BLaER1 (cell line): ENCODE data around the gene CFAP53.
A peak's percentile ranks its signal among the peaks of the same experiment; 100 is the strongest.
"Not testable (repeated sequence)": the region's sequence is repeated elsewhere in the genome, so short reads cannot be mapped to it uniquely, and the experiment has no call there.

ENCODE experiments used
- H3K27ac ChIP-seq: shearing (Covaris generic); formaldehyde crosslinking; 2 replicates; pipeline ENCODE4 v1.8.1; 2022
- H3K27me3 ChIP-seq: shearing (Covaris generic); formaldehyde crosslinking; 2 replicates; pipeline ENCODE4 v1.8.1; 2022
- H3K36me3 ChIP-seq: shearing (Covaris generic); formaldehyde crosslinking; 2 replicates; pipeline ENCODE4 v1.8.1; 2022
- H3K4me1 ChIP-seq: shearing (Covaris generic); formaldehyde crosslinking; 2 replicates; pipeline ENCODE4 v1.8.1; 2022
- H3K4me2 ChIP-seq: shearing (Covaris generic); formaldehyde crosslinking; 2 replicates; pipeline ENCODE4 v1.8.1; 2022
- H3K4me3 ChIP-seq: shearing (Covaris generic); formaldehyde crosslinking; 2 replicates; pipeline ENCODE4 v1.8.1; 2022
- H3K9ac ChIP-seq: shearing (Covaris generic); formaldehyde crosslinking; 2 replicates; pipeline ENCODE4 v1.8.1; 2022
- H3K9me3 ChIP-seq: shearing (Covaris generic); formaldehyde crosslinking; 2 replicates; pipeline ENCODE4 v1.8.1; 2022
- H4K20me1 ChIP-seq: shearing (Covaris generic); formaldehyde crosslinking; 2 replicates; pipeline ENCODE4 v1.8.1; 2022
- Cebpa-rat ChIP-seq: shearing (Covaris generic); IDR thresholded peaks from 2 replicates; pipeline ENCODE4 v1.8.1; 2022

CFAP53 gene

DNA sequence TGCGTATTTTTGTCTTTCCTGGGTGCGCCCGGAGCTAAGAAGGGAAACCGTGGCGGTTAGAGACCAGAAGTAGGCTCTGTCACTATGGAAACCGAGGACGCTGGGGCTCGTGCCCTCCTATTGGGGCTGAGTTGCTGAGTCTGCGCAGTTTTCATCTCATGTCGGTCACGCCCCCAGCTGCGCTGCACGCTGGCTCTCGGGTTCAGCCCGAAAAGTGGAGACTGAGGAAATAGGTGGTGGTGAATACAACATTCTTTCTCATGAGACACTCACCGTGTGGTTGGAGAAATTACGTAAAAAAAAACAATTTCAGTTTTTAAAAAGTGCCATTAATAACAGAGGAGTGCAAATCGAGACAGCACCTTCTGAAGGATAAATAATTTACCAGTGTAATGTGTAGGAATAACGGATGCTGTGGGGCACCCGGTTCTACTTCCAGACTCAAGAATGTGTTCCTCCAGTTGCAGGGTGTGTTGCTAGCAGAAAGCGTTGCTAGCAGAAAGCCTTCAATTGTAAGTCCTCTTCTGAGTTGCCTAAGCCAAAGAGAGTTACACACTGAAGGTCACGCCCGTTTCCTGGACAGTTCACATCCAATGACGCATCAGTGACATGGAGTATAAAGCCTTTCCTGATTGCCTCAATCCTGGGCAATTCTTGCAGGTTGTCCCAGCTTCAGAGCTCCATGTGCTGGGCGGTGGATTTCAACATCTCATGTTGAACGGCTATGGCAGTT lies 41.6 kb upstream of the CFAP53 start:
- Histone ChIP-seq H3K9me3 (peaks cover 22% of the 10 kb centered on the region), H4K20me1 (no peaks in the 10 kb centered on the region), H3K4me3 (peak overlapping the region; percentile 63), H3K4me1 (peaks cover 60% of the 10 kb centered on the region), H3K36me3 (no peaks in the 10 kb centered on the region), H3K4me2 (peak overlapping the region; percentile 86), H3K27me3 (no peaks in the 10 kb centered on the region), H3K9ac (peak overlapping the region; percentile 17; the same call in 1 of the 2 replicates), H3K27ac (no peak overlapping the region)
- no peak for TF ChIP-seq Cebpa-rat

DNA sequence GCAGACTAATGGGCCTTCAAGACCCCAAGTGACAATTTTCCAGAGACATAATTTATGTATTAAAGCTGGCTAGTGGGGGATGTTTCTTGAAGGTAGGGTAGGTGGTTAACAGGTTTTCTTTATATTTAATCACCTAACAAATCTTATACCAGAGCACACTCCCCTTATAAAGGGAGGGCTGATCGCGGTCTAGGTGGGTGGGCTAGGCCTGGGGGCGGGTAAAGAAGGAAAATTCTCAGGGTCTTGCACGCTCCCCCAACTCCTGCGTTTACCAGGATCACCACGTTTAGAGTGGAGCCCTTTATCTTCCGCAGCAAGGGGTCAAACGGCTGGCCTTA lies 41.1 kb upstream of the CFAP53 start:
- Histone ChIP-seq H3K27ac (peak overlapping the region; percentile 33; the same call in 1 of the 2 replicates), H3K9ac (peak overlapping the region; percentile 17; the same call in 1 of the 2 replicates), H3K9me3 (peaks cover 22% of the 10 kb centered on the region), H3K4me2 (peak overlapping the region; percentile 86), H3K36me3 (no peaks in the 10 kb centered on the region), H3K4me3 (peak overlapping the region; percentile 63), H3K27me3 (no peaks in the 10 kb centered on the region), H3K4me1 (peaks cover 54% of the 10 kb centered on the region), H4K20me1 (no peaks in the 10 kb centered on the region)
- TF ChIP-seq Cebpa-rat = no peak

DNA sequence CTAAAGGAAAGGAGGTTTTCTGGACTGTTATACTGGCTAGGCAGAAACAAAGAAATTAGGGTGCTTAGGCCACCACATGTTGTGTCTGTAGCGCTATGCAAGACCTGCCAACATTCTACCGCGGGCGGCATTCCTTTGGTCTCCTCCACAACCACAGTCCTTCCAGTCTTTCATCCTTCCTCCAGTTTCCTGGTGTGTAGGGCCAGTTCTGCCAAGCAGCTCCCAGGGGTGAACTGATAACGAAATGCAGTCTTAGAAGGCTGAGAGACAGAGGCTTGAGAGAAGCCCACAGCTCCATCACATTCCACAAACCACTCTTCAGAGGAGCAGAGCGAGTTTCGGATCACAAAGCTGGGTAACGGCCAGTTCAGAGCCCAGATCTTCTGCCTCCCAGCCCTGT lies 40.6 kb upstream of the CFAP53 start:
- Histone ChIP-seq H3K36me3 (no peaks in the 10 kb centered on the region), H3K9me3 (peaks cover 22% of the 10 kb centered on the region), H3K4me1 (peaks cover 52% of the 10 kb centered on the region), H3K27me3 (no peaks in the 10 kb centered on the region), H4K20me1 (no peaks in the 10 kb centered on the region), H3K9ac (no peak overlapping the region; the same call in 1 of the 2 replicates), H3K4me2 (peak overlapping the region; percentile 86), H3K4me3 (peak overlapping the region; percentile 63), H3K27ac (peak overlapping the region; percentile 33; the same call in 1 of the 2 replicates)
- TF ChIP-seq Cebpa-rat = no peak

DNA sequence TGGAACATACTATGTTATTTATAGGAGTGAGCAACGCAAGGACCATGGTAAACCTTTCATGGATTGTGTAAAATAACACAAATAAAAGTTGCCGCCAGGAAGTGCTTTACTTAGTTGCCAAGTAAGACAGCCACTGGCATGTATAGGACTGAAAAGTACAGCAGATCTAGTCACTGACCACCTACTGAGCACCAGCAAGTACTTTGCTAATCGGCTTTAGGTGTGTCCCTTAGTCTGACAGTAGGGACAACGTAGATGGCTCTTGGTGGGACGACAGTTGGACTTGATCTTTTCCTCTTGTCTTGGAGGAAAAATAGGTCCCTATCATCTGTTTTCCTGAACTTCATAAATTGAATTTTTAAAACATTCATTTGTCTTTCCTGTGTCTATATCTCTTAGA lies 34.8 kb upstream of the CFAP53 start:
- peaks cover 13% of the 10 kb centered on the region for H3K9me3 ChIP-seq
- H4K20me1 ChIP-seq = no peaks in the 10 kb centered on the region
- no peaks in the 10 kb centered on the region for H3K27me3 ChIP-seq
- H3K4me2 ChIP-seq = no peak overlapping the region
- no peak for TF ChIP-seq Cebpa-rat
- H3K4me3 ChIP-seq = no peak overlapping the region
- H3K4me1 ChIP-seq = peaks cover 19% of the 10 kb centered on the region
- H3K27ac ChIP-seq = no peak overlapping the region
- H3K36me3 ChIP-seq = no peaks in the 10 kb centered on the region
- no peak overlapping the region for H3K9ac ChIP-seq

DNA sequence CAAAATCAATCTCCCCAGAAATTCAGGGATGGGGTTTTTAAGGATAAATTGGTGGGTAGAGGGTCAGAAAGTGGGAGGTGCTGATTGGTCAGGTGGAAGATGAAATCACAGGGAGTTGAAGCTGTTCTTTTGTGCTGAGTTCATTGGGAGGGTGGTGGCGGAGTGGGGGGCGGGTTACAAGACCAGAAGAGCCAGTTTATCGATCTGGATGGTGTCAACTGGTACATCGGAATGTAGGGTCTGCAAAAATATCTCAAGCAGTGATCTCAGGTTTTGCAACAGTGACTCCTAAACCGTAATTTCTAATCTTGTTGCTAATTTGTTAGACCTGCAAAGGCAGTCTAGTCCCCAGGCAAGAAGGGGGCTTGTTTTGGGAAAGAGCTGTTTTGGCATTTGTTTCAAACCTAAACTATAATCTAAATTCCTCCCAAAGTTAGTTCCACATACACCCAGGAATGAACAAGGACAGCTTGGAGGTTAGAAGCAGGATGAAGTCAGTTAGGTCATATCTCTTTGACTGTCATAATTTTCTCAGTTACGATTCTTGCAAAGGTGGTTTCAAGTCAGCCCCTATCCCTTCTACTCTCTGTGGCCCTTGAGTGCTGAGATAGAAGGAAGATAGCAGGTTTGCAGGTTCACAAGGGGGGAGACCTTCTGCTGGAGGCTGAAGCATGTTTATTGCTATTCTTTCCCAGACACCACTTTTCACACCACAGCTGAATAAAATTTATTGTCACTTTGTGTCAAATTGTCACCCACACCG lies 33.5 kb upstream of the CFAP53 start:
- H3K9ac ChIP-seq = no peak overlapping the region
- H3K9me3 ChIP-seq = peaks cover 9% of the 10 kb centered on the region; the same call in 1 of the 2 replicates
- H3K4me3 ChIP-seq = no peak overlapping the region
- no peak overlapping the region for H3K4me2 ChIP-seq
- peaks cover 19% of the 10 kb centered on the region for H3K4me1 ChIP-seq
- H3K27ac ChIP-seq = no peak overlapping the region
- H3K36me3 ChIP-seq = no peaks in the 10 kb centered on the region
- no peaks in the 10 kb centered on the region for H3K27me3 ChIP-seq
- H4K20me1 ChIP-seq = no peaks in the 10 kb centered on the region
- TF ChIP-seq Cebpa-rat = no peak

DNA sequence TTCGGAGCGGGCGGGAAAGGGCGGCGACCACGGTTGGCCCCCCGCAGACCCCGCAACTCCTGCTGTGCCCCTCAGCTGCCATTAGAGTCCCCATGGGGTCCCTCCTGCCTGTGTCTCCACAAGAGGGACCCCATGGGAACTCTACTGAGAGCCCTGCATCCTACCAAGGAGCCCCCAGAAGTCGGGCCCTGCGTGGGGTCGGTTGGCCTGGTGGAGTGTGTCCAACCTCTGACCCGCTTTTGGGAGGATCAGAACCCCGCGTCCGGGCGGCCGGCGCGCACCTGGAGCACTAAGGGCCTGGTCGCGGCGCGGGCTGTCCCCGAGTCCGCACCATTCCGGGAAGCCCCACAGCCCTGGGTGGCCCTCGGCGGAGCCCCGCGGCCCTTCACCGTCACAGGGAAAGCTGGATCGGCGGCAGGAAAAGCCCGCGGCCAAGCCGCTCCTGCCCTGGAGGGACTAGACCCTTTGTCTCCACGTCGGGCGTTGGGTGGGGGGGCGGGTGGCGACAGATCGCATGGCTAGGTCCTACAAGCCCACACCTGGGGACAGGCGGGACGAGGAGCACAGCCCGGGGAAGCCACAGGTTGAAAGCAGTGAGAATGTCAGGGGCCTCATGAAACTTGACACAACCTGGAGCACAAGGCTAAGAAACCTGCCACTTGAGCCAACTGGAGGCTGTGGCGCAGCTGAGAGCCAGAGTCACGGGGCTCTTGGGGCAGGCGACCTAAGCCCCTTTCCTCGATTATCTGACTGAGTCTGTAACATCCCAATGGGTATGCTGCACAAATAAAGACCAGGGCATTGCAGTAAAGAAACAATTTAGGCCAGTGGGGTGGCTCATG lies 32.4 kb upstream of the CFAP53 start:
- Histone ChIP-seq H3K4me2 (peak overlapping the region; percentile 83), H4K20me1 (no peaks in the 10 kb centered on the region), H3K4me1 (peaks cover 19% of the 10 kb centered on the region), H3K27ac (no peak overlapping the region), H3K27me3 (no peaks in the 10 kb centered on the region), H3K9ac (no peak overlapping the region), H3K9me3 (0 out of 2 replicates have a peak, but pooled peaks cover 3% of the 10 kb centered on the region), H3K4me3 (peak overlapping the region; percentile 55), H3K36me3 (no peaks in the 10 kb centered on the region)
- TF ChIP-seq Cebpa-rat = no peak

DNA sequence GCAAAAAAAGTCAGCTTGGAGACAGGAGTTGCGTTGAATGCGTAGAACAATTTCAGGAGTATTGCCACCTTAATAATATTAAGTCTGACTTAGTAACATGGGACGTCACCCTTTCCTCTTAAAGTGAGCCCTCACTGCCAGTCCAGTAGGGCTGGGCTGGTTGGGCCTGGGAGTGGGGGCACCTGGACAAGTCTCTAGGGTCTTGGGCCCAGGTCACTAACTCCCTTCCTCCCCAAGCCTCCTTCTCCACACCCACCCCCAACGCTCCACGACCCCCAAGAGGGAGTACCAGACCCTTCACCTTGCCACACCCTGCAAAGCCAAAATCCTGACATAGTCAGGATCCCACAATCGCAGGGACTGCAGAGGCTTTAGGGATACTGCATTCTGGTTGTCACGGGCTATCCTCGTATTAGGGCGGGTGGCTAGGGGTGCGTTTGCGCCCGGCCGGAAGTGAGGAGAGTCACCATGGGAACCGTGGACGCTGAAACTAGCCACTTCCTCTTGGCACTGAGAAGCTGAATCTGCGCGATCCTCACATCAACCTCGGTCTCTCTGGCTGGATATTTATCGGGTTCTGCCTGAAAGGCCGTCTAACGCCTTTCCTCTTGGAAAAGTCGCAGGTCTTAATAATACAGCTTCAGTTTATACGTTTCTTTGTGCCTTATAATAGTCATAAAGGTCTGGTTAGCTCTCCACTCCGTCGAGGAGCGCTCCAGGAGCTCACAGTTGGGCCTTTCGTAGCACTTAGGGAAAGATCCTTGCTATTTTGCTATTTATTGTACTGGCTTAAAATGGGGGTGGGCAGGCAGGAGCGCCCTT lies 31.5 kb upstream of the CFAP53 start:
- Histone ChIP-seq H3K4me1 (peaks cover 19% of the 10 kb centered on the region), H3K4me3 (peak overlapping the region; percentile 55), H3K4me2 (peak overlapping the region; percentile 83), H3K9me3 (0 out of 2 replicates have a peak, but pooled peaks cover 3% of the 10 kb centered on the region), H4K20me1 (no peaks in the 10 kb centered on the region), H3K9ac (no peak overlapping the region), H3K27ac (no peak overlapping the region), H3K27me3 (no peaks in the 10 kb centered on the region), H3K36me3 (no peaks in the 10 kb centered on the region)
- no peak for TF ChIP-seq Cebpa-rat

DNA sequence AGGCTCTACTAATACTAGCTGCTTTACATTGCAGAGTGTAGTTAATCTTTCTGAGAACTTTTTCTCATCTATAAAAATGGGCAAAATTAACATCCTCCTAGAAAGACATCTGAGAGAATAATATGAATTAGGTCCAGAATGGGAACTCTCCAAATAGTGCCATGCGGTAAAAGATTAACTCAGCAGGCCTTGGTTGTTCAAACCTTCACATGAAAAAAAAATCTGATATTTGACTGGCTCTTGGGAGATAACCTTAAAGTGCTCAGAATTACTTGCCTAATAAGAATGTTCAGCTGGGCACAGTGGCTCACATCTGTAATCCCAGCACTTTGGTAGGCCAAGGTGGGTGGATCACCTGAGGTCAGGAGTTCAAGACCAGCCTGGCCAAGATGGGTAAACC lies 26.7 kb upstream of the CFAP53 start:
- no peak overlapping the region for H3K4me3 ChIP-seq
- no peak overlapping the region for H3K9ac ChIP-seq
- H3K4me1 ChIP-seq = peaks cover 7% of the 10 kb centered on the region

DNA sequence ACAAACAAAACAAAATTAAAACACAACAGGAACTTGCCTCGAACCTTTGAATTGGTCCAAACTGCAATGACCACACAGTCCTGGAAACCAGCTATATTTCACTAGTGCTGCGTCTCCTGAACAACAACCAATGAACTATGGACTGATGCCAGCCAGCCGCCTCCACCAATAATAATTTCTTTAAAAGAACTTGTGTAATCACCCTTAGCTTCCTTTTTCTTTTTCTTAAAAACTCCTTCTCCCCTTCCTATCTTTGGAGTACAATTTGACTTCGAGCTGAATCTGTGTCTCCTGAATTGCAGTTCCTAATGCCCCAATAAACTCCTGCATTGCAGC lies 22.8 kb upstream of the CFAP53 start:
- Histone ChIP-seq H3K4me2 (no peak overlapping the region), H3K4me1 (peaks cover 14% of the 10 kb centered on the region)

More for the DNA sequence above, 26.7 kb upstream of the CFAP53 start:
- no peaks in the 10 kb centered on the region for H3K27me3 ChIP-seq
- no peaks in the 10 kb centered on the region for H4K20me1 ChIP-seq
- H3K27ac ChIP-seq = no peak overlapping the region
- no peak for TF ChIP-seq Cebpa-rat
- no peak overlapping the region for H3K4me2 ChIP-seq
- no peaks in the 10 kb centered on the region for H3K9me3 ChIP-seq
- no peaks in the 10 kb centered on the region for H3K36me3 ChIP-seq

DNA sequence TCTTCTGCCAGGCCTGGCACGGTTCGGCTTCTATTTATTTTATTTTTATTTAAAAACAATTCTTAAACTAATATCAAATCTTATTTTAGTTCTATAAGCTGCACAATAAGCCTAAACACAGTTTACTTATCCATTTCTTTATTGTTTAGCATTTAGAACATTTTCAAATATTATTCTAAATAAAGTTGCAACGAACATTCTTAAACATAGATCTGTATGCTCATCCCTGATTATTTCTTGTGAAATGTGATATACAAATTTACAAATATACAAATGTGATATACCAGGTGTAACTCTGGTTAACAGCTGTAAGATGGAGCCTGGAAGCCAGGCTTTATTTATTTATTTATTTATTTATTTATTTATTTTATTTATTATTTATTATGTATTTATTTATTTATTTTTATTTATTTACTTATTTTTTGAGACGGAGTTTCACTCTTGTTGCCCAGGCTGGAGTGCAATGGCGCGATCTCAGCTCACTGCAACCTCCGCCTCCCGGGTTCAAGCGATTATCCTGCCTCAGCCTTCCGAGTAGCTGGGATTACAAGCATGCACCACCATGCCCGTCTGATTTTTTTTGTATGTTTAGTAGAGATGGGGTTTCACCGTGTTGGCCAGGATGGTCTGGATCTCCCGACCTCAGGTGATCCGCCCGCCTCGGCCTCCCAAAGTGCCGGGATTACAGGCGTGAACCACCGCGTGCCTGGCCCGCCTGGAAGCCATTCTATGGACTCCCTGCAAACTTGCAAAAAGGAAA lies 22.2 kb upstream of the CFAP53 start:
- H3K4me1 ChIP-seq = peaks cover 14% of the 10 kb centered on the region
- peaks cover 14% of the 10 kb centered on the region; the same call in 1 of the 2 replicates for H4K20me1 ChIP-seq
- peak overlapping the region; percentile 63; the same call in 1 of the 2 replicates for H3K9ac ChIP-seq
- peak overlapping the region; percentile 96 for H3K4me3 ChIP-seq
- peak overlapping the region; percentile 40; the same call in 1 of the 2 replicates for H3K27ac ChIP-seq
- peak overlapping the region; percentile 65 for H3K4me2 ChIP-seq
- not testable (repeated sequence) for H3K9me3 ChIP-seq, H3K27me3 ChIP-seq
- H3K36me3 ChIP-seq = peaks cover 28% of the 10 kb centered on the region

More for the DNA sequence above, 22.8 kb upstream of the CFAP53 start:
- H3K9me3 ChIP-seq = no peaks in the 10 kb centered on the region
- no peak overlapping the region for H3K4me3 ChIP-seq
- TF ChIP-seq Cebpa-rat = no peak
- H3K36me3 ChIP-seq = peaks cover 22% of the 10 kb centered on the region
- no peak overlapping the region for H3K27ac ChIP-seq
- peaks cover 14% of the 10 kb centered on the region; the same call in 1 of the 2 replicates for H4K20me1 ChIP-seq
- no peaks in the 10 kb centered on the region for H3K27me3 ChIP-seq
- H3K9ac ChIP-seq = no peak overlapping the region
